Tibial artery (tissue), 4 donors: ENCODE measurements around the gene NGLY1.

ENCODE experiments used
- DNase-seq, 2 donors: peaks; one replicate each; pipeline ENCODE4 v3.0.0-alpha.2; 2019
- H3K27ac ChIP-seq, 2 donors: fragments of 200-600 bp; sonication (generic) in 1 of 2; 1 replicate in 1 of 2; 2 replicates in 1 of 2; pipeline ENCODE4 v1.5.1; 2018 to 2019; ENCODE audit warnings: mild to moderate bottlenecking in 1 of 2
- H3K27me3 ChIP-seq, 2 donors: fragments of 200-600 bp; sonication (generic) in 1 of 2; one replicate each; pipeline versions ENCODE4 v1.5.1 to v1.6.0; 2016 to 2019
- H3K36me3 ChIP-seq, 3 donors: fragments of 200-600 bp; sonication (generic) in 2 of 3; one replicate each; pipeline ENCODE4 v1.5.1; 2016 to 2019; ENCODE audit warnings: mild to moderate bottlenecking in 2 of 3
- H3K4me1 ChIP-seq, 4 donors: fragments of 200-600 bp; sonication (generic) in 2 of 4; 1 replicate in 3 of 4; 2 replicates in 1 of 4; pipeline ENCODE4 v1.5.1; 2016 to 2019
- H3K4me3 ChIP-seq, 2 donors: fragments of 200-600 bp; sonication (generic) in 1 of 2; 1 replicate in 1 of 2; 2 replicates in 1 of 2; pipeline ENCODE4 v1.5.1; 2018 to 2019; ENCODE audit warnings: mild to moderate bottlenecking in 2 of 2
- H3K9me3 ChIP-seq, 3 donors: fragments of 200-600 bp; sonication (generic) in 1 of 3; one replicate each; pipeline ENCODE4 v1.5.1; 2016 to 2019
- intact Hi-C: fragments of 100-400 bp; cut with DNase I; formaldehyde crosslinking; loops from one replicate; pipeline ENCODE4 v1.15.0; 2023; ENCODE audit warnings: low total_unique reads
- TF ChIP-seq, protein P1 (sequence below), 2 experiments: fragments of 200-600 bp in 1 of 2; fragments of 450-650 bp in 1 of 2; IDR thresholded peaks; one replicate each; pipeline ENCODE4 v1.5.1; 2017 to 2019; ENCODE audit warnings: antibody characterized with exemption in 2 of 2, mild to moderate bottlenecking in 1 of 2, moderate library complexity in 1 of 2

NGLY1 gene

DNA sequence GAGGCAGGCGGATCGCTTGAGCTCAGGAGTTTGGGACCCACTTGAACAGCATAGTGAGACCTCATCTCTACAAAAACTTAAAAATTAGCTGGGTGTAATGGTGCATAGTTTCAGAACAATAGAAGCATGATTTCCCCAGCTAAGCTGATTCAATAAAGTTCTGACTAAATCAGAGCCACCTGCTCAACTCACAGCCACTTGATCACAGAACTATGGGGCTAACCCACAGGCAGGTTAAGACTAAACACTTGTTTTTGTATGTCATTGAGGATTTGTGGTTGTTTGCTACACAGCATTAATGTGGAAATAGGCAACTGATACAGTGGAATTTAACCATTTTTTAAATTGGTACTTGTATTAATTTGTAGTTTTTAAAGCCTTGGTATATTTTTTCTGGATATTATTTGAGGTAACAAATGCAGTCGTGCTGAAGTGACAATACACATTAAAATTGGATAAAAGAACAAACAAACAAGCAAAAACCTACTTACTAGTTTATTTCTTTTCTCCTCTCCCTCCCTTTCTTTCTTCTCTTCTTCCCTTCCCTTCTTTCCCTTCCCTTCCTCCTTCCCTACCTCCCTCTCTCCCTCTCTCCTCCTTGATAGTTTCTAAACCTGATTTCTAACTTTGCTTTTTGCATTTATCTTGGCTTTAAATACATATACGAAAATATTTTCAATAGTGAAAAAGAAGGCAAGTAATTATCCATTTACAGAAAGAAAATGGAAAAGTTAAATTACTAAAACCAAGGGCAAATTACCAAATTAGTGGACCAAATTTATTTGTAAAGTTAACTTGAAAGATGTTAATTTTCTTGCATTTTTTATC lies 38.7 kb upstream of the NGLY1 start:
- Histone ChIP-seq H3K36me3 (no peaks in the 10 kb centered on the region), H3K9me3 (no peaks in the 10 kb centered on the region), H3K27ac (no peak overlapping the region), H3K4me1 (no peaks in the 10 kb centered on the region), H3K27me3 (no peaks in the 10 kb centered on the region), H3K4me3 (no peak overlapping the region)
- no peak for DNase-seq
- TF ChIP-seq, protein P1, sequence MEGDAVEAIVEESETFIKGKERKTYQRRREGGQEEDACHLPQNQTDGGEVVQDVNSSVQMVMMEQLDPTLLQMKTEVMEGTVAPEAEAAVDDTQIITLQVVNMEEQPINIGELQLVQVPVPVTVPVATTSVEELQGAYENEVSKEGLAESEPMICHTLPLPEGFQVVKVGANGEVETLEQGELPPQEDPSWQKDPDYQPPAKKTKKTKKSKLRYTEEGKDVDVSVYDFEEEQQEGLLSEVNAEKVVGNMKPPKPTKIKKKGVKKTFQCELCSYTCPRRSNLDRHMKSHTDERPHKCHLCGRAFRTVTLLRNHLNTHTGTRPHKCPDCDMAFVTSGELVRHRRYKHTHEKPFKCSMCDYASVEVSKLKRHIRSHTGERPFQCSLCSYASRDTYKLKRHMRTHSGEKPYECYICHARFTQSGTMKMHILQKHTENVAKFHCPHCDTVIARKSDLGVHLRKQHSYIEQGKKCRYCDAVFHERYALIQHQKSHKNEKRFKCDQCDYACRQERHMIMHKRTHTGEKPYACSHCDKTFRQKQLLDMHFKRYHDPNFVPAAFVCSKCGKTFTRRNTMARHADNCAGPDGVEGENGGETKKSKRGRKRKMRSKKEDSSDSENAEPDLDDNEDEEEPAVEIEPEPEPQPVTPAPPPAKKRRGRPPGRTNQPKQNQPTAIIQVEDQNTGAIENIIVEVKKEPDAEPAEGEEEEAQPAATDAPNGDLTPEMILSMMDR (IDR thresholded peaks at IDR 0.05): no peak
- intact Hi-C loops: no loop called here

DNA sequence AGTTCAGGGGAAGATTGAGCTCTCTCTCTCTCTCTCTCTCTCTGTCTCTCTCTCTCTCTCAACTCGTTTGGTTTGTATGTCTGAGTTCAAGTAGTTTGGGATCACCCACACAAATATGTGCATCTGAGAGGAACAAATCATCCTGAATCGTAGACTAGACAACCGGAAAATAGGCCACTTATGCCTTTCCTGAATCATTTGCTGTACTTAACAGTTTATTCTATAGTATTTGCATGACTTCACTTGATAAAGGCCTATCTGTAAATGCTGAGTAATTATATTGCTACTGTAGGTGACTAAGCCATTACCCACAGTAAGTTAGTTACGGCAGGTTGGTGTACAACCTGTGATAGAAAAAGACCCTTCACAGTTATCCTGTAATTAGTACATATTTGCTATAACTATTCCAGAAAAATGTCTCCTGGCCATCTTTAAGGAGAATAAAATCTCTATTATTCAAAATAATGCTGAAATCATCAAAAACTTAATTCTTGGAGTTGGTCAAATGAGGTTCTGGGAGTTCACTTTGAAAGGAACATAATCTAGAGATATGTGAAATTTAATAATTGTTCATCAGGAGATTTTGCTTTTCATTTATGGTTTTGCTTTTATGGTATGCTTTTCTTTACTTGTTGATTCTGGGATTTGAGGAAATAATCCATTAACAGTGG lies 37.7 kb upstream of the NGLY1 start:
- no peak for DNase-seq
- Histone ChIP-seq H3K27ac (no peak overlapping the region), H3K36me3 (no peaks in the 10 kb centered on the region), H3K4me3 (no peak overlapping the region), H3K27me3 (no peaks in the 10 kb centered on the region), H3K4me1 (no peaks in the 10 kb centered on the region), H3K9me3 (no peaks in the 10 kb centered on the region)
- TF ChIP-seq, protein P1 (IDR thresholded peaks at IDR 0.05): no peak
- intact Hi-C loops: no loop called here

DNA sequence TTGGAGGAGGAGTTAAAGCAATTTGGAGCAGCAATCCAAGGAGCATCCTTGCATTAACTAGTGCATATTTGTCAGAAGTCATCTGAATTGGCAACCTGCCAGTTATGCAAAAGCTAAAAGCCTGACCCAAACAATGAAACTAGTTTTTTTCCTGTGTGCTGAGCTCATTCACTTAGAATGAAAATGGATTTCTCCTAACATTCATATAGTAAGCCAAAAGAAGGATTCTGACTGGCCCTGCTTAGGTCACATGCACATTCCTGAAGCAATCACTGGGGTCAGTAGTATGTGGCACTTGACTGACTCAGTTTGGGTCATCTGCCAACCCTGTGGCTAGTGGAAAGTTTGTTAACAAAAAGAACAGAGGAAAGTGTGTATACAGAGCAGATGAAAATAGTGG lies 37.1 kb upstream of the NGLY1 start:
- TF ChIP-seq, protein P1 (IDR thresholded peaks at IDR 0.05): no peak
- Histone ChIP-seq H3K27me3 (no peaks in the 10 kb centered on the region), H3K4me1 (no peaks in the 10 kb centered on the region), H3K9me3 (no peaks in the 10 kb centered on the region), H3K36me3 (no peaks in the 10 kb centered on the region), H3K27ac (no peak overlapping the region), H3K4me3 (no peak overlapping the region)
- intact Hi-C loops: no loop called here
- no peak for DNase-seq

DNA sequence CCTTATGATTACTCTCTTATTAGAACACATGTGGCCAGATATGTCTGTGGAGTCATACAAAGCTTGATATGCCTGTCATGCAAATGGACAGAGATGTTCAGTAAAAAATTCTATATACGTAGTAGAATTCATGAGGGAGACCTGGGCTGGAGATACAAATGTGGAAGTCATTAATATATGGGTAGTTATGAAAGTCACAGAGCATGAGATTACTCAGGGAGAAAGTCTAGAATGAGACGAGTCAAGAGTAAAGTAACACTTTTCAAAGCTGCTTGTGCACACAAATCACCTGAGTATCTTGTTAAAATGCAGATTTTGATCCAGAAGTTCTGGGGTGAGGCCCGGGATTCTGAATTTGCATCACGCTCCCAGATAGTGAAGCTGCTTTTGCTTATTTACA lies 35.1 kb upstream of the NGLY1 start:
- H3K9me3 ChIP-seq: no peaks in the 10 kb centered on the region
- H3K27me3 ChIP-seq: no peaks in the 10 kb centered on the region
- no peak overlapping the region for H3K4me3 ChIP-seq
- no peak for DNase-seq
- H3K36me3 ChIP-seq: no peaks in the 10 kb centered on the region
- TF ChIP-seq, protein P1 (IDR thresholded peaks at IDR 0.05): no peak
- no peaks in the 10 kb centered on the region for H3K4me1 ChIP-seq
- intact Hi-C loops: no loop called here
- no peak overlapping the region for H3K27ac ChIP-seq

DNA sequence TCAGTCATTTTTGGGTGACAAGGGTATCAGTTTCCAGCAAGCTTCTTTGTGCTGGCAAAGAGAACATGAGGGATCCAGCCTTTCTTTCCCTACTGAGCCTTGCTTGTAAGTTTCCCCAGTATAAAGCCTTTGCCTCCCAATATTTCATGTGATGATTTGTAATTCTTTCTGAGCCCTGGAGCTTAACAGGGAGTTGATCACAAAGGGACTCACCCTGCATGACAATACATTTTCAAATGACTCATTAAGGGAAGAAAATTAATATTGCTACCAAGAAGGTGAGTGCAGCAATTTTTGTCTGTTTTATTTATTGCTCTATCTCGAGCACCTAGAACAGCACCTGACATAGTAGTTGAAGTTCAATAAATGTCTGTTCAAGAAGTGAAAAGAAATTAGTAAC lies 34.4 kb upstream of the NGLY1 start:
- no peaks in the 10 kb centered on the region for H3K4me1 ChIP-seq
- no peak overlapping the region for H3K27ac ChIP-seq
- H3K4me3 ChIP-seq: no peak overlapping the region
- no peaks in the 10 kb centered on the region for H3K27me3 ChIP-seq
- no peaks in the 10 kb centered on the region for H3K9me3 ChIP-seq
- TF ChIP-seq, protein P1 (IDR thresholded peaks at IDR 0.05): no peak
- H3K36me3 ChIP-seq: no peaks in the 10 kb centered on the region
- intact Hi-C loops: no loop called here
- DNase-seq: no peak
